HG02798 (cell line): Measurements from ENCODE around the gene LRFN2.

ENCODE experiments used
- ATAC-seq: cut with Tn5 transposase; IDR thresholded peaks from one replicate; pipeline ENCODE4 v1.9.1; 2021; ENCODE audit warnings: mild to moderate bottlenecking; ENCODE audit not compliant: unreplicated experiment, poor library complexity

The LRFN2 gene

GRCh38 chr6:40443842-40444241 lies 143.3 kb downstream of the LRFN2 start:
- ATAC-seq = no peak

- ATAC-seq = no peak
Observed at GRCh38 chr6:40442591-40442990, 144.6 kb downstream of the LRFN2 start.

GRCh38 chr6:40441150-40441549 lies 146.0 kb downstream of the LRFN2 start:
- no peak for ATAC-seq

GRCh38 chr6:40440053-40440452 lies 147.1 kb downstream of the LRFN2 start:
- ATAC-seq = no peak

- no peak for ATAC-seq
Observed at GRCh38 chr6:40439026-40439800, 148.0 kb downstream of the LRFN2 start.

GRCh38 chr6:40438246-40438887 lies 148.8 kb downstream of the LRFN2 start:
- no peak for ATAC-seq

DNA sequence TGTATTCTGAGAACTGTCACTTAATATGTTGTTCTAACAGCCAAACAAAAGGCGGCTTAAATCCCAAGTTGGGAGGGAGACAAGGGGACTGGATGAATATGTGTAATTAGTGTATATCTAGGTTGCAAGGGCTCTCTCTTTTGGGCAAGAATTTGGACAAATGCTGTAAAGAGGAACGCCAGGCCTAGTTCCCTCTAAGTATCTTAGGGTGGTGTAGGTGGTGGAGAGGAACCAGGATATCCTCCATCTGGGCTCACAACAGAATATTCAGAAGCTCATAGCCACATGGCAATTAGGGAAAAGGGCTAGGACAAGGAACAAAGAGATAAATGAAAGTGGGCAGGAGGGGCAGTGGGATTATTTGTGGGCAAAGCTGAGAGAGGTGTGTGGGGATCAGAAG lies 149.5 kb downstream of the LRFN2 start:
- ATAC-seq = no peak

- no peak for ATAC-seq
Observed at GRCh38 chr6:40436685-40437604, 150.2 kb downstream of the LRFN2 start.

- ATAC-seq = no peak
Observed at GRCh38 chr6:40432982-40433381, 154.2 kb downstream of the LRFN2 start.

- ATAC-seq = no peak
Observed at GRCh38 chr6:40431706-40432105, 155.5 kb downstream of the LRFN2 start.

GRCh38 chr6:40427196-40427595 lies 160.0 kb downstream of the LRFN2 start:
- ATAC-seq = no peak

DNA sequence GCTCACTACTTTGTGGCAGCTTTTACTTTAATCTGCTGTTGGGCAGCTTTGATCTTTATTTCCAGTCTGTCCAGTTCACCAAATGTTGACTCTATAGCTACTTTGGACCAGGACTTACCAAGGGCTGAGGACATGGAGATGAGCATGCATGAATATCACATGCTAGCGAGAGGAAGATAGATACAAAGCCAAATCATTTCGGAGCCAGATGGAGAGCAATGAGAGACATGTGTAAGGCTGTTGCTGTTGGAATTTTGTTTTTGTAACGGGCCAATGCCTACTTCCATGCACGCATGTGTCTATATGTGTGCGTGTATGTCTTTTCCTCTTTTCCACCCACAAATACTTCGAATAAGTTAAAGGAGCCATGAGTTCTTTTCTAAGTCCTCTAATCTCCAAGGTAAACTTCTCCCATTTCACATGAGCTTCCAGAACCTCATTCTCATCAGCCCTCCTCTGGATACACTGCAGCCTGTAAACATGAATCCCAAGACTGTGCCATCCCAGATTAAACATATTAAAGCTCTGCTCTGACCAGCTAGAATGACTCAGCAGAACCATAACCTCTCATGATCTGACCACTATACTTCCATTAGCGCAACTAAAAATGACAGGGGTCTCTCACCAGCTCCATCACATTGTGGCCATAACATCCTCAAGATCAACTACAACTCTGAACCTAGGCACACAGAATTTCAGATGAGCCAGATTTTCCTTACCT lies 160.7 kb downstream of the LRFN2 start:
- ATAC-seq = no peak

GRCh38 chr6:40425192-40425919 lies 161.8 kb downstream of the LRFN2 start:
- ATAC-seq = no peak

GRCh38 chr6:40422046-40422445 lies 165.1 kb downstream of the LRFN2 start:
- no peak for ATAC-seq

- ATAC-seq = no peak
Observed at GRCh38 chr6:40419946-40420728, 167.0 kb downstream of the LRFN2 start.

- no peak for ATAC-seq
Observed at GRCh38 chr6:40419377-40419776, 167.8 kb downstream of the LRFN2 start.

GRCh38 chr6:40417031-40417430 lies 170.1 kb downstream of the LRFN2 start:
- no peak for ATAC-seq

DNA sequence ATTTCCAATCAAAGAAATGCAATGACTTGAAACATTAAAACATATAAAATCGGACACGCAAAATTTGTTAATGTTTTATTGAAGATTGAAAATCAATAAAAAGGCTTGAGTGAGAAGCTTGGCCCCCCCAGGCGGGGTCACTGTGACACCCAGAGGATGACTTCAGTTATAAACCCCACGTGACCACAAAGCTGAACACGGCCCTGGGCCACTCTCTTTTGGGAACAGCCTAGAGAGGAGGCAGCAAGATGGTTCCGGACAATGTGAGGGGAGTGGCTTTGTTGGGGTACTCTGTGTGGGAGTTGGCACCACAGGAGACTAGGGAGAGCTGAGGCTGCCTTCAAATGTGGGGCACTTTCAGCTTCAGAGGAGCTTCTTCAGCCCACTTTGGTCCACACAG lies 172.5 kb downstream of the LRFN2 start:
- ATAC-seq = no peak

DNA sequence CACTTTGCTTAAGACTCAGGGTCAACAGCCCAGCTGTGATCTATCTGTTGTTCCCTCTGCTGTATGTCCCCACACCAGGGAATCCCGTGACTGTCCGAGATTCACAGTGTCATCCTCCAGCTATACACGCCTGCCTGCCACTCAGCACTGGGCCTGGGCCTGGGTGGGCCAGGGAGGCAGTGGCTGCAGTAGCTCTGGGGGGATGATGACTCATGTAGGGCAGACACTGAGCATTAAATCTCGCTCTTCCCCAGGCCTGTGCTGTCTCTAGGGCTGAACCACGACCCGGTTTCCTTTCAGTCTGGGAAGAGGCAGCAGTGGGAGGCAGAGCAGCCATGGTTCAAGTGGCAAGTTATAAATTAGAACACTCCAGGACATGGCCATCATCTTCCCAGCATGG lies 173.9 kb downstream of the LRFN2 start:
- no peak for ATAC-seq
